Putamen (tissue), 1 donor: ENCODE measurements around the gene CCDC90B.
A peak's percentile ranks its signal among the peaks of the same experiment; 100 is the strongest.
"Not testable (repeated sequence)": the region's sequence is repeated elsewhere in the genome, so short reads cannot be mapped to it uniquely, and the experiment has no call there.

ENCODE experiments used
- DNase-seq: peaks from one replicate; pipeline ENCODE4 v3.0.0-alpha.2; 2016; ENCODE audit warnings: low spot score

The CCDC90B gene

GRCh38 chr11:83285771-83286528, at the start of gene CCDC90B:
CCDC90B (minus strand) TSS chr11:83286367; CDS start chr11:83285972, 395 bp downstream.
- peak; percentile 99 for DNase-seq

DNA sequence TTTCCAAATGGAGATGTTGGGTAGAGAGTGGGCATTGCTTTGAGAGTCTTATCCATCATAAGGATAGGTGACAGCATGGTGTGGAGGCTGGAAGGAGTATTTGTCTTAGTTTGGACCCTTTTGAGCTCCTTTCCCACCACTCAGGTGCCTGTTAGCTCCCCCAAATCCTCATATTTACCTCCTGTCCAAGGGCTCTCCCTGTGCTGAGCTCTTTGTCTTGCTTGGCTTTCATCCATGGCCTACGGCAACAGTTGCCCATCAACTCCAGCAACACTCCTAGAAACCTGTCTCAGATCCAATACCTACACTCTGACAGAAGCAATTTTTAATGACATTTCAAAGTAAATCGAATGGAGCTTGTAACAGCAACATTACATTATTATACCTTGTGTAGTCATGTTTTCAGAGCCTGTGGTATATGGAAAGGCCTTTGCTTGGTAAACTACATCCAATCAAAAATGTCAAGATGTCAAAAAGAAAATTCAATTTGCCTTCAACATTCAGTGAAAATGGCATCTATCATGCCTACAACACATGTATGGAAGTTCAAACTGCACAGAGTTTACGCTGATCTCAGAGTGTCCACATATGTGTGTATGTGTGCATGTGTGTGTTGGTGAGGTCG, 49.4 kb upstream of the CCDC90B start:
- DNase-seq, result no peak

GRCh38 chr11:83330303-83330702, 44.1 kb upstream of the CCDC90B start:
- DNase-seq, result no peak

DNA sequence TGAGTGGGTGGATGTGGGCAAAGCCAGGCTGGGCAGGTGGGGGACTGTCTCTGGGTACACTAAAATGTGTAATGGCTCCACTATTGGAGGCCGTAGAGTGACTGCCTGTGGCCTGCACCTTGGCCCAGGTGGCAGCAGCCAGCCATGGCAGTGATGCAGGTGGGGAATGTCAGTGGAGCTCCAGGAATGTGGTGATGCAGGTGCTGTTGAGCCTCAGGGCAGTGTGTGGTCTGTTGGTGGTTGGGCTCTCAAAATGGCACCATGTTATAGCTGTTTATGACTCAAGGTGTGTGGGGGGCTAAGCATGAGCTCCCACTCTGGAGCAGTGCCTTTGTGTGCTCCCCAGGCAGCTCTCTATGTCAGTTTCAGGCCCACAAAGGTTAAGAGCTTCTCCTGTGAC, 40.2 kb upstream of the CCDC90B start:
- DNase-seq, result no peak

- no peak for DNase-seq
These were observed 33.2 kb upstream of the CCDC90B start for GRCh38 chr11:83319346-83319745.

- no peak for DNase-seq
These were observed 32.8 kb upstream of the CCDC90B start for GRCh38 chr11:83318931-83319330.

- no peak for DNase-seq
These were observed 31.9 kb upstream of the CCDC90B start for GRCh38 chr11:83317757-83318690.

DNA sequence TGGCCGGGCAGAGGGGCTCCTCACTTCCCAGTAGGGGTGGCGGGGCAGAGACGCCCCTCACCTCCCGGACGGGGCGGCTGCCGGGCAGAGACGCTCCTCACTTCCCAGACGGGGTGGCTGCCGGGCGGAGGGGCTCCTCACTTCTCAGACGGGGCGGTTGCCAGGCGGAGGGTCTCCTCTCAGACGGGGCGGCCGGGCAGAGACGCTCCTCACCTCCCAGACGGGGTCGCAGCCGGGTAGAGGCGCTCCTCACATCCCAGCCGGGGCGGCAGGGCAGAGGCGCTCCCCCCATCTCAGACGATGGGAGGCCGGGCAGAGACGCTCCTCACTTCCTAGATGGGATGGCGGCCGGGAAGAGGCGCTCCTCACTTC, 30.7 kb upstream of the CCDC90B start:
- not testable (repeated sequence) for DNase-seq

DNA sequence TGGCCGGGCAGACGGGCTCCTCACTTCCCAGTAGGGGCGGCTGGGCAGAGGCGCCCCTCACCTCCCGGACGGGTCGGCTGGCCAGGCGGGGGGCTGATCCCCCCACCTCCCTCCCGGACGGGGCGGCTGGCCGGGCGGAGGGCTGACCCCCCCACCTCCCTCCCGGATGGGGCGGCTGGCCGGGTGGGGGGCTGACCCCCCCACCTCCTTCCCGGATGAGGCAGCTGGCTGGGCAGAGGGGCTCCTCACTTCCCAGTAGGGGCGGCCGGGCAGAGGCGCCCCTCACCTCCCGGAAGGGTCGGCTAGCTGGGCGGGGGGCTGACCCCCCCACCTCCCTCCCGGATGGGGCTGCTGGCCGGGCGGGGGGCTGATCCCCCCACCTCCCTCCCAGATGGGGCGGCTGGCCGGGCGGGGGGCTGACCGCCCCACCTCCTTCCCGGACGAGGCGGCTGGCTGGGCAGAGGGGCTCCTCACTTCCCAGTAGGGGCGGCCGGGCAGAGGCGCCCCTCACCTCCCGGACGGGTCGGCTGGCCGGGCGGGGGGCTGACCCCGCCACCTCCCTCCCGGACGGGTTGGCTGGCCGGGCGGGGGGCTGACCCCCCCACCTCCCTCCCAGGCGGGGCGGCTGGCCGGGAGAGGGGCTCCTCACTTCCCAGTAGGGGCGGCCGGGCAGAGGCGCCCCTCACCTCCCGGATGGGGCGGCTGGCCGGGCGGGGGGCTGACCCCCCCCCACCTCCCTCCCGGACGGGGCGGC, 30.2 kb upstream of the CCDC90B start:
- not testable (repeated sequence) for DNase-seq

- DNase-seq, result no peak
These were observed 26.3 kb upstream of the CCDC90B start for GRCh38 chr11:83312430-83312829.

DNA sequence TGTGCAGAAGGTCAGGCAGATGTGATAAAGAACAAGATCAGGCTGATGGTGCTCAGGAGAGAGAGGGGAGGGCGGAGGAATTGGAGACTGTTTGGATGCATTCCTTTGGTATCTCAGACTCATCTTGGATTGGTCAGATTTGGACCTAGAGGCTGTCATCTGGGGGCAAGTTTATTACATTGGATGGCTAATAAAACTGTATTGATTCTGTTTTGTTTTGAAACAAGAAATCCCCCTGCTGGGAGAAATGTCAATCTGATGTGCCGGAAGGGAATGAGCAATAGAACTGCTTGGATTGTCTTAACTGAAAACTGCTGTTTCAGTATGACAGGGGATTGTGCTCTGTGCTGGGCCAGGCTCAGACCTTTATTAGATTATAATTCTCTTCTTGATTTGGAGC, 25.5 kb upstream of the CCDC90B start:
- no peak for DNase-seq

DNA sequence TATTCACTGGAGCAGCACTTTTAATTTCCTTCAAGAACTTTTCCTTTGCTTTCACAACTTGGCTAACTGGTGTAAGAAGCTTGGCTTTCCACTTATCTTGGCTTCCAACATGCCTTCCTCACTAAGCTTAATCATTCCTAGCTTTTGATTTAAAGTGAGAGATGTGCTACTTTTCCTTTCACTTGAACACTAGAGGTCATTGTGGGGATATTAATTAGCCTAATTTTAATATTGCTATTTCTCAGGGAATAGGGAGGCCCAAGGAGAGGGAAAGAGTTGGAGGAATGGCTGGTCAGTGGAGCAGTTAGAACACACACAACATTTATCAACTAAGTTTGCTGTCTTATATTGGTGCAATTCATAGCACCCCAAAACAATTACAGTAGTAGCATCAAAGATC, 24.6 kb upstream of the CCDC90B start:
- DNase-seq, result no peak

DNA sequence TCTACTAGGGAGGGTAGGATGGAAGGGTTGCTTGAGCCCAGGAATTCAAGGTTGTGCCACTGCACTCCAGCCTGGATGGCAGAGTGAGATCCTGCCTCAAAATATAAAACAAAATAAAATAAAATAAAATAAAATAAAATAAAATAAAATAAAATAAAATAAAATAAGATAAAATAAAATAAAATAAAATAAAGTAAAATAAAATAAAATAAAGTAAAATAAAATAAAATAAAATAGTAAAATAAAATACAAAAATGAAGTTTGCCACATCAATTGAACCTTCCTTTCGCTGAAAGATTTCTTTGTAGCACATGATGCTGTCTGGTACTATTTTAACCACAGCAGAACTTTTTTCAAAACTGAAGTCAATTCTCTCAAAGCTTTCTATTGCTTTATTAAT, 22.4 kb upstream of the CCDC90B start:
- DNase-seq, result not testable (repeated sequence)

- peak; percentile 80 for DNase-seq
These were observed 20.3 kb upstream of the CCDC90B start for GRCh38 chr11:83306200-83307080.

DNA sequence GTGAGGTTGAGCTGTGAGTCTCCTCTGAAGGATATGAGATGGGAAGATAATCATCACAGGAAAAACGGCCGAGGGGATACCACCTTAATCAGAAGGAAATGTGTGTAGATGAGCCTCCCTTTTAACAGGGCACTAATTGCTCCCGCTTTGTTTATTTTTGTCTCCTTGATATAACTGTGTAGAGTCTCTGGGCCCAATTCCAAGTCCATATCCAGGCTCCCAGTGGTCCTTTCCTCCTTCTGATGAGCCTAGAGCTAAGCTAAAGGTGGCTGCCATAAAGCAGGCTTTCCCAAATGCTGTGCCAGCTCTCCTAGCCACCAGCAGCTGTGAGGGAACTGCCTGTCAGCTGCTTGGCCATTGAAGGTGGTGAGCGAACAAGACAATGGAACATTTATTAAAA, 17.1 kb upstream of the CCDC90B start:
- DNase-seq, result no peak

DNA sequence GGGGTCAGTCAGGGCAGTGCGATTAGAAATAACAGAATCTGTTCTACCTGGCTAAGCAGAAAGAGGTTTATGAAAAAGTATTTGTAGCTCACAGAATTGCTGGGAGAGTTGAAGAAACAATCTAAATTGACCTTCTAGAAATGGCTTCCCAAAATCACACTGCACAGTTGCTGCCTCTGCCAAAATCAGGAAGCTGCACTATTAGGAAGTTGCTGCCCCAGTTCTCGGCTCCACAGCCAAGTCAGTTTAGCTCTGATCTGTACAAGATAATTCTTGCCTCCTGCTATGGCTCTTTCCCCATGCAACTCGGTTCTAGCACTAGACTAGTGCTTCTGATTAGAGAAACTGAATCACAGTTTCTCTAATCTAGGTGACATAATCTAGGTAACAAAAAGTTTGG, 16.0 kb upstream of the CCDC90B start:
- no peak for DNase-seq

GRCh38 chr11:83299681-83300080, 13.5 kb upstream of the CCDC90B start:
- no peak for DNase-seq

DNA sequence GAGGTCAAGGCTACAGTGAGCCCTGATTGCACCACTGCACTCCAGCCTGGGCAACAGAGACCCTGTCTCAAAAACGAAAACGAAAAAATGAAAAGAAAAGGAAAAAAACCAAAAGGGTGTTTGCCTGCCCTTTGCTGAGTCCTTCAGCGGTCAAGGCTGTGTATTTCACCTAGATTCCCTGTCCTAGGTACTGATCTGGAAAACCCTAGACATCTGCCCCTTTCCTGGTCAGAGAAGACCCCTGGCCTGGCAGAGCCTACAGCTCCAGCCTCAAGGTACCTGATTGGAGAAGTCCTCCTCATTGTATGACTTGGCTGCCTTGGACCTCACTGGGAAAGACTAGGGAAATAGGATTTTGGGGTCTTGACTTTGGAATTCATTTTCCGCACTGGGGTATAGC, 8.0 kb upstream of the CCDC90B start:
- DNase-seq, result no peak

DNA sequence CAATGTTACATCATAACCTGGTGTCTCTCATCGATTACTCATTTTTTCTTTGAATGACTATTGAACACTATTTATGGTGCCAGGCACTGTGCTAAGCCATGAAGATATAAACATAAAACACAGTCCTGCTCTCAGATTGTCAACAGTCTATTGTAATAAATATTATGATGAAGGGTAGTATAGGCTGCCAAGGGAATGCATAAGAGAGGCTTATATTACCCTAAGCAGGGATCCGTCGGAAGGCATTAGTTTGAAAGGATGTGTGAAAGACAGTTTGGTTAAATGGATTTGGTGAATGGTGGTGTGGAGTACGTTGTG, 7.2 kb upstream of the CCDC90B start:
- DNase-seq, result no peak

DNA sequence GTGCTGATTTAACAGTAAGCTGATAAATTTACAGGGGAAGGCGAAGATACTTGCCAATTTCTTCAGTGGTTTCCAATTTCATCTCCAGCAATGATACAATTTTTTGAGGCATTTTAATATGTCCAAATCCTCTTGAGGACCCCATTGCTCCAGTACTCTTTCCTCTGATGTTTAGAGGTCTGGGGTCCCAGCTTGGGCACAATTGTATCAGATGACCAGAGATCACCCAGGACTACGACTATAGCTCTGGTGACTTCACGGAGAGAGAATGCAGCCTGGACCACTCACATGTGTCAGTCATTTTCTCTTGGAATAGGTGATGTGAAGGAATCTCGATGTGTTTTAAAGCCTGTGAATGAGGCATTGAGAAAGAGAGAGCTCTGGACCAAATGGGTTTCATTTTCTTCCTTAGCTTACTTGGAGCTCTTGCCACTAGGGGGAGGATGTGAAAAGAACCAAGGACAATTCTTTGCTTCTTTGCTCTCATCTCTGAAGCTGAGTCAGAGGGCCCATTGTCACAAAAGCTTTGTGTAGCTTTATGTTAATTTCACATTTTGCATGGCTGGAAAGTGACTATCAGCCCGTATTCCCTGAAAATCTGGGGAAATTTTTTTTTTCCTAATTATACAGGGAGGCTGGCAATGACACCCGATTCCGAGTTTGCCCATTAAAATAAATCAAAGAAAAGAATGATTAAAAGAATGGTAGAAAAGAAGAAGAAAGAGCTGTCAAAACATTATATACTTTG, 6.7 kb upstream of the CCDC90B start:
- peak; percentile 90 for DNase-seq
